ENCODE results near the gene USP9X. TPM values are rescaled to one million over a fixed set of nuclear protein-coding genes. Genes with fewer than 3 reads are reported as not detected.

The USP9X gene
- total and polyA plus RNA-seq, 2 of the 8 experiments (the other 6 are each of a cell fraction or from before 2014, with no cell fraction given), result 79.2 to 300 TPM

GRCh38 chrX:41095174-41095573, 9.9 kb downstream of the USP9X start:
- Histone ChIP-seq H2AK5ac (ENCODE audit: low read depth, low read length) (no peak overlapping the region), H3K23ac (ENCODE audit: insufficient read length) (no peak overlapping the region), H3K14ac (ENCODE audit: insufficient read length) (no peak overlapping the region), H2AFZ (ENCODE audit: low read length) (no peak overlapping the region), H4K8ac (ENCODE audit: extremely low read depth, insufficient read depth, low read length) (no peak overlapping the region), H4K20me1 (replicated peaks in 1 of 2; ENCODE audit: control insufficient read depth in 1 of 2, insufficient read depth in 2 of 2, low read length in 2 of 2) (peaks cover 18 to 24% of the 10 kb centered on the region in 2 experiments), H3K4me3 (ENCODE audit: extremely low read depth in 1 of 4, insufficient read depth in 2 of 4, low read depth in 3 of 4, low read length in 4 of 4) (peak overlapping the region; percentile 11 to 100 (median 30); a peak in 7 of 8 replicates), H3K36me3 (ENCODE audit: control insufficient read depth in 2 of 4, insufficient read depth in 4 of 4, low read length in 3 of 4) (peaks cover 0 to 51% (median 2%) of the 10 kb centered on the region in 4 experiments; a peak in 3 of 8 replicates), H3K4me1 (replicated peaks in 1 of 4; ENCODE audit: control insufficient read depth in 3 of 4, insufficient read depth in 4 of 4, low read length in 3 of 4) (peaks cover 0 to 11% (median 3%) of the 10 kb centered on the region in 4 experiments; a peak in 3 of 7 replicates), H3K9ac (replicated peaks in 1 of 4; ENCODE audit: extremely low read depth in 1 of 4, low read depth in 3 of 4, low read length in 3 of 4) (no peak overlapping the region), H3K27me3 (replicated peaks in 1 of 4; ENCODE audit: control insufficient read depth in 3 of 4, extremely low read depth in 1 of 4, insufficient read depth in 3 of 4, low read length in 3 of 4) (no peaks in the 10 kb centered on the region), H3K18ac (ENCODE audit: extremely low read depth, low read length) (no peak overlapping the region), H2BK12ac (ENCODE audit: low read depth, low read length) (no peak overlapping the region), H3K79me2 (ENCODE audit: control insufficient read depth in 1 of 2, insufficient read depth in 2 of 2, low read length in 2 of 2) (peaks cover 77 to 100% of the 10 kb centered on the region in 2 experiments), H3K56ac (replicated peaks; ENCODE audit: insufficient read length, low read depth, low read length) (no peak overlapping the region), H4K91ac (replicated peaks; ENCODE audit: insufficient read length, low read length) (no peak overlapping the region), H3K4me2 (ENCODE audit: insufficient read depth in 1 of 2, low read depth in 2 of 2, low read length in 2 of 2) (peak overlapping the region; percentile 62 to 88), H2BK5ac (ENCODE audit: low read depth, low read length) (no peak overlapping the region), H4K5ac (ENCODE audit: insufficient read length, low read depth, low read length) (no peak overlapping the region), H3K23me2 (ENCODE audit: low read depth, low read length) (no peaks in the 10 kb centered on the region), H3K9me3 (ENCODE audit: insufficient read depth in 2 of 2, low read depth in 1 of 2, low read length in 1 of 2) (no peaks in the 10 kb centered on the region), H3K79me1 (ENCODE audit: low read depth, low read length) (no peaks in the 10 kb centered on the region), H2BK120ac (replicated peaks; ENCODE audit: low read depth, low read length) (no peak overlapping the region), H2BK15ac (ENCODE audit: low read length) (no peak overlapping the region), H2BK20ac (ENCODE audit: low read length) (no peak overlapping the region), H3K27ac (ENCODE audit: low read depth, low read length) (no peak overlapping the region), H3K4ac (replicated peaks; ENCODE audit: insufficient read length, low read depth, low read length) (no peak overlapping the region)
- 78% methylated on average over 1 of the region's 1 CpG; no CpG with 5 or more reads in 1 of the 2 experiments for WGBS, 2 experiments (ENCODE audit: extremely low coverage in 1 of 2, insufficient coverage in 1 of 2, insufficient read length in 1 of 2, insufficient replicate concordance in 2 of 2, low coverage in 1 of 2, low lambda C conversion rate in 2 of 2, missing lambda C conversion rate in 1 of 2)
- CTCF ChIA-PET (ENCODE audit: partially characterized antibody), result interaction anchor here (0.6 kb wide), 1 partner anchor 214 kb away, joined by 3 read pairs; no protein-coding TSS in a partner anchor
- no peak for TF ChIP-seq TAF7 (optimal IDR thresholded peaks at IDR 0.05; ENCODE audit: borderline replicate concordance, low read depth, low read length)
- no peak for TF ChIP-seq SRF (IDR thresholded peaks at IDR 0.05; ENCODE audit: low read depth, low read length)
- no peak for TF ChIP-seq TAF1 (IDR thresholded peaks at IDR 0.05; ENCODE audit: low read depth, low read length)
- DNase-seq (ENCODE audit: low read depth in 1 of 2, low spot score in 2 of 2) (no peak), FAIRE-seq (no peak)
- POLR2A ChIA-PET (ENCODE audit: partially characterized antibody), result interaction anchor here (1.5 to 3.0 kb wide), 3 partner anchors 8 to 12 kb away, joined by 6 to 9 read pairs (median 9); partner anchors contain the start of gene USP9X

Measured in H1 (cell line).